Aorta (tissue), 5 donors: ENCODE measurements around the gene CXCL9. TPM values are rescaled to one million over a fixed set of nuclear protein-coding genes. Genes with fewer than 3 reads are reported as not detected.
A peak's percentile ranks its signal among the peaks of the same experiment; 100 is the strongest.
"Not testable (repeated sequence)": the region's sequence is repeated elsewhere in the genome, so short reads cannot be mapped to it uniquely, and the experiment has no call there.

Experiments
- ATAC-seq: fragments of 200-7000 bp; cut with Tn5 transposase; one replicate; pipeline ENCODE4 v1.9.1; 2022; ENCODE audit warnings: moderate library complexity; ENCODE audit not compliant: low FRiP score
- DNase-seq, 2 donors: peaks; one replicate each; pipeline ENCODE4 v3.0.0-alpha.2; 2020
- H3K27ac ChIP-seq, 2 donors: one replicate each; pipeline ENCODE4 v1.5.1; 2013; ENCODE audit warnings: low read length in 2 of 2, mild to moderate bottlenecking in 2 of 2, moderate library complexity in 2 of 2, control low read depth in 1 of 2, inconsistent platforms in 1 of 2, low read depth in 1 of 2
- H3K27me3 ChIP-seq, 2 donors: one replicate each; pipeline ENCODE4 v1.6.1; 2013; ENCODE audit warnings: control low read depth in 1 of 2, low read length in 1 of 2, mild to moderate bottlenecking in 1 of 2, moderate library complexity in 1 of 2; ENCODE audit not compliant: insufficient read depth in 2 of 2, control insufficient read depth in 1 of 2
- H3K36me3 ChIP-seq, 2 donors: one replicate each; pipeline ENCODE4 v1.6.1; 2013; ENCODE audit warnings: control low read depth in 1 of 2, low read length in 1 of 2, mild to moderate bottlenecking in 1 of 2; ENCODE audit not compliant: insufficient read depth in 2 of 2, control insufficient read depth in 1 of 2
- H3K4me1 ChIP-seq, 2 donors: one replicate each; pipeline ENCODE4 v1.6.1; 2013; ENCODE audit warnings: low read length in 2 of 2, control low read depth in 1 of 2, mild to moderate bottlenecking in 1 of 2, moderate library complexity in 1 of 2; ENCODE audit not compliant: insufficient read depth in 2 of 2, control insufficient read depth in 1 of 2
- H3K4me3 ChIP-seq, 2 donors: one replicate each; pipeline ENCODE4 v1.5.1; 2013; ENCODE audit warnings: low read length in 2 of 2, control low read depth in 1 of 2, mild to moderate bottlenecking in 1 of 2
- H3K9me3 ChIP-seq: one replicate; pipeline ENCODE4 v1.6.1; 2013; ENCODE audit warnings: mild to moderate bottlenecking, low read length; ENCODE audit not compliant: control insufficient read depth
- WGBS, 2 donors: extraction: QIAGEN DNeasy Blood & Tissue Kit; methylation state at CpG; one replicate each; pipeline ENCODE4 v1.1.7; 2013; 5-methylcytosine and 5-hydroxymethylcytosine counted together
- intact Hi-C, 2 donors: fragments of 100-400 bp; cut with DNase I; formaldehyde crosslinking; loops; one replicate each; pipeline versions ENCODE4 v1.14.2 to v1.15.0; 2022
- polyA plus RNA-seq, 2 donors: library from polyadenylated mRNA; stranded (reverse); fragments of 200-250 nt; gene quantifications; one replicate each; pipeline ENCODE4 v1.2.3, GENCODE V29; 2013
- total RNA-seq, 2 donors: library from RNA; stranded (reverse); fragmentation: NEBNext Ultra II Directional; extraction: Animal tissue kit (Norgen Biotek cat#: 25700); gene quantifications; one replicate each; pipeline ENCODE4 v1.2.1, GENCODE V29; 2021
- donor health status: healthy with polysubstance abuse.
- donor health status: Bipolar disorder and iron deficiency.
- donor health status: DM: no; HTN: no; CAD: no.
- donor health status: DM: no; HTN: no; CAD: no.
- donor health status: DM: yes; HTN: yes; CAD: no.

The CXCL9 gene
- total and polyA plus RNA-seq, 4 donors, result 0.38 to 4.4 (median 1.4) TPM

DNA sequence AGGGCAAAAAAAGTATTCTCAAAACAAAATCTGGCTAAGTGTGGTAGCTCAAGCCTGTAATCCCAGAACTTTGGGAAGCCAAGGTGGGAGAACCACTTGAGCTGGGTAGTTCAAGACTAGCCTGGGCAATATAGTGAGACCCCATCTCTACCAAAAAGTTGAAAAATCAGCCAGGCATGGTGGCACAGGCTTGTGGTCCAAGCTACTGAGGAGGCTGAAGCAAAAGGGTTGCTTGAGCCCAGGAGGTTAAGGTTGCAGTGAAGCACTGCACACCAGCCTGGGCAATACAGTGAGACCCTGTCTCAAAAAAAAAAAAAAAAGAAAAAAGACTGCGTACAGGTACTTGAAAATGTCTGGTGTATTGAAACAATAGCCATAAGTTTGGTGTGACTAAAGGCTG is 14.8 kb downstream of the CXCL9 start:
- Histone ChIP-seq H3K27ac (no peak overlapping the region), H3K27me3 (no peaks in the 10 kb centered on the region), H3K4me3 (no peak overlapping the region), H3K36me3 (no peaks in the 10 kb centered on the region), H3K4me1 (peaks cover 0 to 5% of the 10 kb centered on the region in 2 donors), H3K9me3 (no peaks in the 10 kb centered on the region)
- ATAC-seq (no peak), DNase-seq (no peak)
- 89 to 92% methylated on average over 1 of the region's 1 CpG for WGBS, 2 donors
- intact Hi-C loops, result loop anchor here in 1 of 2 donors (10.0 kb wide), 1 partner anchor 152 kb away; the partner anchor contains the start of gene NUP54

DNA sequence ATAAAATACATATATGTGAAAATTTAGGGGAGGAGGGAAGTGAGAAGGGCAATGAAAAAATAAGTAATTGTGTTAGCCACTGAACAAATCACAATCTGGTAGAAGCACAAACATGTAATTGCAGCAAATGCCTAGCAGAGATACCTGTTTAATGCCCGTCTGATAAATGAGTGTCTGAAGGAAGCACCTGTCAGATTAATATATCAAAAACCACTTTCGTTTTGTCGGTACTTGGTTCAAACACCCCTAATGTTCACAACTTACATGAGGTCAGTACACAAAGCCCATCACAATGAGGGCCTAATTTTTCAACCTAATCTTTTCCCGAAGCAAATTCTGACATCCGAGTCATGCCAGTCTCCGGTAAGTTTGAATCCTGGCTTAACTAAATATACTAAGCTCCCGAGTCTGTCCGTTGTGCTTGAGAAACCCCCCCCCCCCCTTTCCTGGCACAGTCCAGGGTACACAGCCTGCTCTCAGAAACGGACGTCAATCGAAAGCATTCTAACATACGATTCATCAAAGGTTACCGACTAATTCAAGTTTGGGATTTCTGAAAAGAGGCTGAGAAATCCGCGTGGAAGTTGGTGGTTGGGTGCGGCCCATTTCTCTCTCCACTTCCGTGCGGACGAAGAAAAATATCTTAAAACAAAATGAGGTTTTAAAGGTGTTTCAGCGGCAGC is 17.3 kb downstream of the CXCL9 start:
- Histone ChIP-seq H3K4me3 (peak overlapping the region; percentile 93 to 95), H3K9me3 (no peaks in the 10 kb centered on the region), H3K4me1 (peaks cover 0 to 5% of the 10 kb centered on the region in 2 donors), H3K36me3 (no peaks in the 10 kb centered on the region), H3K27me3 (no peaks in the 10 kb centered on the region), H3K27ac (no peak overlapping the region)
- intact Hi-C loops, result loop anchor here in 1 of 2 donors (10.0 kb wide), 1 partner anchor 155 kb away; the partner anchor contains the start of gene NUP54
- WGBS, 2 donors, result 1% methylated on average over 20 of the region's 20 CpGs
- ATAC-seq (no peak), DNase-seq (no peak)

DNA sequence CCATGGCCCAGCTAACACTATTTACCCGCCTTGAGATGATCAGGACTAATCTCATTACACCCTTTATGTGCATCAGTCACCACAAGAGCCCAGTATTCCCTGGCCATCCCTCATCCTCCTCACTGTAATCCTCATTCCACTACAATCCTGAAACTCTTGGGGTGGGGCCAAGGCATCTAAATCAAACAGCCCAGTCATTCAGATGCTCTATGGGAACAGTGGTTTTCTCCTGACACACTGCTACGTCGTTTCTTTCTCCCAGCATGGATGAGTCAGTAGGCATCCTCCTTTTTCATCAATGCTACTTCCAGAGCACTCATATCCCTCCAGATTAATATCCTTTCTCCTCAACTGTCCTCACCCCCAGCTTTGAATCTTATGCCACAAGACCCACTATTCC is 22.2 kb downstream of the CXCL9 start:
- 77 to 85% methylated on average over 3 of the region's 3 CpGs for WGBS, 2 donors
- no peak for DNase-seq
- H3K36me3 ChIP-seq, result peaks cover 0 to 3% of the 10 kb centered on the region in 2 donors
- no peaks in the 10 kb centered on the region for H3K9me3 ChIP-seq
- H3K4me1 ChIP-seq, result peaks cover 0 to 5% of the 10 kb centered on the region in 2 donors
- no peaks in the 10 kb centered on the region for H3K27me3 ChIP-seq
- H3K27ac ChIP-seq, result no peak overlapping the region
- ATAC-seq, result no peak
- no peak overlapping the region for H3K4me3 ChIP-seq
- intact Hi-C loops, result no loop called here

DNA sequence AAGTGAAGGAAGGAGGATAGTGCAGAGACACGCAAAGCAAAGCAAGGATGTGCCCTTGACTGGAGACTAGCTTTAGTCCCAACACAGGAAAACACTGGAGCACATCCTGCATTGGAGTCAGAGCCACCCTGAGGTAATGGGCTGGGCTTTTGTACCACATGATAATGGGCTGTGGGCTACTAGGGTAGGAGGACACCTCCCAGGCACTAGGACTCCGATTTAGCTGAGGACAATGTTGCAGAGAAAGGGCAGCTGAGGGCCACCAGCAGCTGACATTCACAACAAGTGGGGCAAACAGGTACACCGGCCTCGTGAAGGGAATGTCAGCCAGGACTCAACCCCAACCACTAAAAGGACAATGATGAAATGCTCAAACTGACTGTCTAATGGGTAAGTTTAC is 26.7 kb downstream of the CXCL9 start:
- 86 to 89% methylated on average over 4 of the region's 4 CpGs for WGBS, 2 donors
- H3K4me1 ChIP-seq, result no peaks in the 10 kb centered on the region
- DNase-seq (no peak), ATAC-seq (no peak)
- no peaks in the 10 kb centered on the region for H3K27me3 ChIP-seq
- H3K36me3 ChIP-seq, result peaks cover 3 to 5% of the 10 kb centered on the region in 2 donors
- H3K4me3 ChIP-seq, result no peak overlapping the region
- intact Hi-C loops, result no loop called here
- no peaks in the 10 kb centered on the region for H3K9me3 ChIP-seq
- no peak overlapping the region for H3K27ac ChIP-seq

DNA sequence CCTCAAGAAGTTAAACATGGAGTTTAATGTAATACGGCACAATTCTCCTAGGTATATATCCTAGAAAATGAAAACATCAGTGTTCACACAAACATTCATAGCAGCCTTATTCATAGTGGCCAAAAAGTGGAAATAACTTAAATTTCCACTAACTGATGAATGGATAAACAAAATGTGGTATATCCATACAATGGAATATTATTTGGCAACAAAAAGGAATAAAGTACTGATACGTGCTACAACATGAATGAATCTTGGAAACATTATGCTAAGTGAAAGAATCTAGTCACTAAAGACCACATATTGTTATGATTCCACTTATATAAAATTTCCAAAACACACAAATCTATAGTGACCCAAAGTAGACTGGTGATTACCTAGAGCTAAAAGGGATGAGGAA is 31.1 kb downstream of the CXCL9 start:
- H3K27ac ChIP-seq, result no peak overlapping the region
- peaks cover 3 to 7% of the 10 kb centered on the region in 2 donors for H3K36me3 ChIP-seq
- intact Hi-C loops, result no loop called here
- no peak for DNase-seq
- 95 to 100% methylated on average over 2 of the region's 2 CpGs for WGBS, 2 donors
- no peaks in the 10 kb centered on the region for H3K9me3 ChIP-seq
- no peak overlapping the region for H3K4me3 ChIP-seq
- H3K4me1 ChIP-seq, result no peaks in the 10 kb centered on the region
- no peak for ATAC-seq
- no peaks in the 10 kb centered on the region for H3K27me3 ChIP-seq

DNA sequence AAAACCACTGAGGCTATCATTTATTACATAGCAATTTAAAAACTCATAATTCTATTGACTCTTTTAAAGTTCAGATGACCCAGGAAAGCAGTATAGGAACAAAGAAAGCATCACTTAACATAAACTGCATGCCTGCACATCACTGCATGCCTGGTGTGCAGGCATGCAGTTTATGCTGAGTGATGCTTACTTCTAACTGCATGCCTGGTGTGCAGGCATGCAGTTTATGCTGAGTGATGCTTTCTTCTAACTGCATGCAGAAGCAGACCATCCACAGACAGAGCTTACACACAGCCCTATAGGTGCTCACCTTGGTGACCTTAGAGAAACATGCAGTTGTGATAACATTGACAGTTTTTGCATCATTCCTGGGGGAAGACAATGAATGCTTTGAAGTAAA is 33.5 kb downstream of the CXCL9 start:
- intact Hi-C loops, result no loop called here
- H3K4me3 ChIP-seq, result no peak overlapping the region
- DNase-seq (no peak), ATAC-seq (no peak)
- H3K27me3 ChIP-seq, result no peaks in the 10 kb centered on the region
- no peak overlapping the region for H3K27ac ChIP-seq
- H3K36me3 ChIP-seq, result peaks cover 4 to 7% of the 10 kb centered on the region in 2 donors
- no peaks in the 10 kb centered on the region for H3K9me3 ChIP-seq
- H3K4me1 ChIP-seq, result no peaks in the 10 kb centered on the region

DNA sequence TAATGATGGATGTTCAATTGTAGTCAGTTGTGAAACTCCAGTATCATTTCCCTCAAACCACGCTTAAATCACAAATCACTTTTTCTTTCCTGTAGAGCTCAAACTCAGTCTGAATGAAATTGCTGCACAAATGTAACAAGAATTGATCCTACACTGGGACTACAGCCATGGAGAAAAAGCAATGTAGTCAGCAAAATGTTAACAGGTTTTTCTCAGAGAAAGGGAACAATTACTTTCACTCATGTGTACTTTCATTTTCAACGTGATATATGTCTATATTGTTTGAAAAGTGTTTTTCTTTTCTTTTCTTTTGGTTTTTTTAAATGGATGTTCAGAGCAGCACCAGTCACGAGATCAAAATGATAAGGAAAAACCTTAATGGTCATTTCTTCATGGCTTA is 39.2 kb downstream of the CXCL9 start:
- Histone ChIP-seq H3K4me1 (no peaks in the 10 kb centered on the region), H3K27ac (no peak overlapping the region), H3K36me3 (peaks cover 7 to 17% of the 10 kb centered on the region in 2 donors), H3K9me3 (no peaks in the 10 kb centered on the region), H3K27me3 (no peaks in the 10 kb centered on the region), H3K4me3 (no peak overlapping the region)
- WGBS, 2 donors, result 85 to 93% methylated on average over 3 of the region's 3 CpGs
- ATAC-seq (no peak), DNase-seq (no peak)
- intact Hi-C loops, result no loop called here

DNA sequence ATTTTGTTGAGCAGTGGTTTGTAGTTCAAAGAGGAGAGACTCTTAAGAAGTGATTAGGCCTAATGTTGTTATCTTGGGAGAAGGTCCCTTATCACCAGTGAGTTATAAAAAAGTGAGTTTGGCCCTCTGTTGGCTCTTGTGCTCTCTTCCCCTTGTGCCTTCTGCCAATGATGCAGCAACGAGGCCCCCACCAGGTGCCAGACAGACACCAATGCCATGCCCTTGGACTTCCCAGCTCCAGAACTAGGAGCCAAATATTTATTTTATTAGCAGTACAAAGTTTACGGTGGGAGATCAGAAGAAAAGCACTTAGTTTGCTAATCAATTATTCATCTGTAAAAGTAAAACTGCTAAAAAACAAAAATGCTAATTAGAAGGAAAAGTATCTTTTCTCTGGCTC is 43.8 kb downstream of the CXCL9 start:
- DNase-seq (no peak), ATAC-seq (no peak)
- Histone ChIP-seq H3K27ac (no peak overlapping the region), H3K27me3 (no peaks in the 10 kb centered on the region), H3K36me3 (peaks cover 7 to 14% of the 10 kb centered on the region in 2 donors), H3K9me3 (no peaks in the 10 kb centered on the region), H3K4me3 (no peak overlapping the region), H3K4me1 (no peaks in the 10 kb centered on the region)
- WGBS, 2 donors, result 46 to 48% methylated on average over 2 of the region's 2 CpGs
- intact Hi-C loops, result no loop called here

DNA sequence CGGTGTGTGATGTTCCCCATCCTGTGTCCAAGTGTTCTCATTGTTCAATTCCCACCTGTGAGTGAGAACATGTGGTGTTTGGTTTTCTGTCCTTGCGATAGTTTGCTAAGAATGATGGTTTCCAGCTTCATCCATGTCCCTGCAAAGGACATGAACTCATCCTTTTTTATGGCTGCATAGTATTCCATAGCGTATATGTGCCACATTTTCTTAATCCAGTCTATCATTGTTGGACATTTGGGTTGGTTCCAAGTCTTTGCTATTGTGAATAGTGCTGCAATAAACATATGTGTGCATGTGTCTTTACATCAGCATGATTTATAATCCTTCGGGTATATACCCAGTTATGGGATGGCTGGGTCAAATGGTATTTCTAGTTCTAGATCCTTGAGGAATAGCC is 45.2 kb downstream of the CXCL9 start:
- DNase-seq, H3K9me3 ChIP-seq, intact Hi-C loops, H3K4me1 ChIP-seq, H3K4me3 ChIP-seq, ATAC-seq, H3K27me3 ChIP-seq, H3K27ac ChIP-seq: not testable (repeated sequence)
- peaks cover 12 to 16% of the 10 kb centered on the region in 2 donors for H3K36me3 ChIP-seq
- 90 to 93% methylated on average over 2 to 4 of the region's 4 CpGs for WGBS, 2 donors
